HG03066 (cell line): ENCODE measurements around the gene RALY.

ENCODE experiments used
- ATAC-seq: cut with Tn5 transposase; IDR thresholded peaks from one replicate; pipeline ENCODE4 v1.9.1; 2021; ENCODE audit warnings: low read depth; ENCODE audit not compliant: unreplicated experiment

Gene RALY

DNA sequence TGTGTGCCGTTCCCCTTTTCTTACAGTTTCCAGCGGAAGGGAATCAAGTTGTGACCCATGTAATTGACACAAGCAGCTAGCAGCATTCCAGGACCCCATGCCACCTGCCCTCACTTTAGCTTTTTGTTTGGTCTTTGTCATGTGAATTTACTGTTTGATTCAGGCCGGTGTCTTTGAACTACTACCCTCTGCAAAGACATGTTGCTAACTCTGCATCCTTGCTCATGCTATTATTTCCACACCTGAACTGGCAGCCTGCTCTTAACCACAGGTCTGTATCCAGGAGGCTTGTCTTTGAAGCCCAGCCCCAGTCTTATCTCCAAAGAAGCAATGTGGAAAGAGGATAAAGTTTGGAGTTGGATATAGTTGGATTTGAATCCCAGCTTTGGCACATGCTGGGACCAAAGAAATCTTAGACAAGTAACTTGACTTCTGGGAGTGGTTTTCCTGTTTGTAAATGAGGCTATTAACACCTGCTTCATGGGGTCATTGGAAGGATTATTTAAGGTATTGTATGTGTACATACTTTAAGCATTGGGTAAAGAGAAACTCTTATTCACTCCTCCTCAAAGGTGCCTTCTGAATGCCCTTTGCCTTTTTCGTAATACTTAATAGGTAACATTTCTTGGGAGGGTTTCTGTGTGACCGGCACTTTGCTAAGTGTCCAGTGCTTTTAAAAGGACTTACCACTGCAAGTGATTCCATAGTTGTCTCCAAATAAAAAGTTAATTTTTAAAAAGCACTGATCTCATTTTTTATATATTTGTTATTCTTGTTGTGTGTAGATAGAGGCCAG lies 52.4 kb downstream of the RALY start:
- ATAC-seq = no peak

DNA sequence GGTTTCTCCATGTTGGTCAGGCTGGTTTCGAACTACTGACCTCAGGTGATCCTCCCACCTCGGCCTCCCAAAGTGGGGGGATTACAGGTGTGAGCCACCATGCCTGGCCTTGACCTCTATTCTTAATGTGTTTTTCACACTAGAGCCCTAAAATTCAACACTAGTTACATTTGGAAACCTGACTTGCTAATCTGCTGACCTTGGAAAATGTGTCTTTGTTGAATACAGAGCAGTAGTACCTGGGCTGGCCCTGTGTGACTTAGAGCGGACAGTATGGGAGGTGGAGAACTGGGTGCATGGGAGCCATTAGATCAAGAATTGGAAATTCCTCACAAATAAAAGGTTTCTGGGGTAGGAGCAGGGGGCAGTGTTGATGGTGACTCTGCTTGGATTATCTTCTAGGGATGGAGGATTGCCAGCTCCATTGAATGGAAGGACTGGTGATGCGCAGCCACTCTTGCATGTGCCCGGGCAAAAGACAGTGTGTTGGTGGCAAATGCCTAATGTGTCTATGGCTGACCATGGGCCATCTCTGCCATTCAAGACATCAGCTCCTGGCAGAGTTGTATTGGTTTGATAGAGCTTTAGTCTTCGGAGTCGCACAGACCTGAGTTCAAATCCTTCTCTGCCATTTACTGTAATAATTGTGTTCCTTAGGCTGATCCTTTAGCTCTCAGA lies 53.4 kb downstream of the RALY start:
- ATAC-seq = no peak

DNA sequence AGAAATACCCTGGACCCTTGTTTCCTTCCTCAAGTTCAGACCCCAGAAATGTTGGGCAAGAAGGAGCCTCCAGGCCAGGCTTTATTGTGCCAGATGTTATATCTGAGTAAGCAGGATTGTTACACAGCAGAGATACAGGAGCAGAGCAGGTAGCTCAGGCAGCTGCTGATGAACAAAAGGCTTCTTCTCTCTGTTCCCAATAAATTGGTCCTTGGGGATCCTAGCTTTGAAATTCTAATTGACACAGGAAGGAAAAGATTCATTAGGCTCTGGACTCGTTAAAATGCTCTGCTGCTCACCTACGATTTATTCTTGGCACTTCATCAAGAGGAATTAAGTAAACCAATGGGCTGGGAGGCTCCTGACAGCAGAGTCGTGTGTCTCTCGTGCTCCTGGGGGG lies 54.2 kb downstream of the RALY start:
- ATAC-seq = no peak

DNA sequence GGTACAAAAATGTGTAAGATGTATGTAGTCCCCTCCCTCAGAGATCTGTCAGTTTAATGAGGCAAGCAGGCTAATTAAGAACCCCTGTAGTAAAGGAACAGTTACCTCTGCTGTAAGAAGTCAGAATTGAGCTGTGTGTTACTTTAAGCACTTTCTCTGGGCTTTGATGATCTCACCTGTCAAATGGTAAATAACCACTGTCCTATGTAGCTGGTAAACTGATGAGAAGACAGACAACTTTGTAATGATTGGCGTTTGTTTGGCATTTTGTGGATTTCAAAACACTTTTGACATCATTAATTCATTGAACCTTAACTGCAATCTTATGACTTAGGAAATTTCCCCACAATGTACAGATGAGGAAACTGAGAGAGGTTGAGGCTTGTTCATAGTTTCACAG lies 55.7 kb downstream of the RALY start:
- ATAC-seq = no peak

DNA sequence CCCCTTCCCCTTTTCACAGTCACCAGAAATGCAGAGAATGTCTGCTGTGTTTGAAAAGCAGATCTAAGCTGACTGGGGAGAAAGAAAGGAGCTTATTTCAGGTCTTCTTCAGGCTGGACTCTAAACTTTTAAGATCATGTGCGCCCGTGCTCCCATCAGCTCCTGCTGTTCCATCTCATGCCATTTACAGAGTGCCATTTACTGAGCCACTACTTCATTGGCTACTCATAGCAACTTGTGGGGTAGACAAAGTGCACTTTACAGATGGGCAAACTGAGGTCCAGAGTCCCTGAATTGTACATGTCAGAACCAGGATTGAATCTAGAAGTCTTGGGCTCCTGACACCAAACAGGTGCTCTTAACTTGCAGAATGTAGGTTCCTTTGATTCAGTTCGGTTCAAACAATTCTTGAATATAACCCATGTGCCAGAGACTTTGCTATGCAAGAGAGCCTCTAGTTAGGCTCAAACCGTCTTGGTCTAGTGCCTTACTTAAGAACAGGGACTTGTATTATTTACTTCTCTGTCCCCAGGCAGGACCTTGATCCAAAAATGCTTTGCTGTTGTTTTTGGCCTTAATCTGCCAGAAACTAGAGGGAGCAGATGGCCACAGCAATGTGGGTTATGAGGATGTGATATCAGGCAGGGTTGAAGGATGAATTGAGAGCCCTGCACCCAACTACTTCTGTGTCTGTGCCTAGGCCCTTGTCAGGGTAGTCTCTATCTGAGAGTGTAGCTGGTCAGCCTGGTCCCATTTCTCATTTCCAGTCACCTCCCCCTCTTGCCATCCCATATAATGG lies 56.4 kb downstream of the RALY start:
- ATAC-seq = no peak

DNA sequence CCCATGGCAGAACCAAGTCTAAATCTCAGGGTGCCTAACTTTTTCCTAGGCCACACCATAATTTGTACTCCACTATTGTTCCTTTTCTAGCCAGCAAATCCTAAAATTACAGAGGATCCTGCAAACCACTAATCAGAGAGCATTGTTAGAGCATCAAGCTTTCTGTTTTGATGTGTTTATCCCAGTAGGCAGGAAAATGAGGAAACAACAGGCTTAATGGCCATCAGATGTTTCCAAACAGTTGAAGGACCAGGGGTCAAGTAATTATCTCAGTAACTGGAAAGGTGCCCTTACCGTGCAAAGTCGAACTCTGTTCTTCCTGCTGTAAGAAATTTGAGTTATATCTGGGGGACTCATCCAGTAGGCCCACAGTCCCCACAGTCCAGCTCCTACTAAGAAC lies 58.7 kb downstream of the RALY start:
- ATAC-seq = no peak

DNA sequence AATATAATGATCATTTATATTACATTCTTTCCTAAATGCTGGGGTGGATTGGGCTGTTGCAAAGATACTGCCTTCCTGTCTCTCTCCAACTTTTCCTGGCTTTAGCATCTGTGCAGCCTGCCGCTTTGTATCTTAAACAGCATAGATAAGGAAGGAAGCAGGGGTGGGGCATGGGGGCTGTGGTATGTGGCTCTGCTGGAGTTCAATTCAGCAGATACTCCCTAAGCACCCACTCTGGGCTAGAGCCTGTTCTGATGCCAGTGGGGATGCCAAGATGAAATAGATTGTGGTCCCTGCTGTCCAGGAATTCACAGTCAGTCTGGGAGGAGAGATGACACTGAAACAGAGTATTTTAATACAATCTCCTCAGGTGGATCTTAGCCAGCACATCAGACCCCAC lies 61.6 kb downstream of the RALY start:
- no peak for ATAC-seq

DNA sequence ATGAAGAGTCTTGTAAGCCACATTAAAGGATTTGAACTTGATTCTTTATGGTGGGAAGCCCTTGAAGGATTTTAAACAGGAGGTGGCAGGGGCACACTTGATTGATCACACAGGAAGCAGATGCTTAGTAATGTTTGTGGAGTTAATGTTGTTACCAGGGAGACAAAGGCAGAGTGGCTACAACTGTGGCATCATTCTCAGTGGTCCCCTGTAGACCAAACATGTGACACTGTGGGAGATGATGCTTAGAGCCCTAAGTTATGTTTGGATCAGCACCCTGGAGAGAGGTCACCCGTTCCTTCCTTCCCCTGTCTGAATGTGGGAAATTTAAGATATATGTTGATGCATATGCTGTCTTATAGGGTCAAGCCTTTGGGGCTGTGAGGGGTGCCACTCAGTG lies 65.1 kb downstream of the RALY start:
- no peak for ATAC-seq

DNA sequence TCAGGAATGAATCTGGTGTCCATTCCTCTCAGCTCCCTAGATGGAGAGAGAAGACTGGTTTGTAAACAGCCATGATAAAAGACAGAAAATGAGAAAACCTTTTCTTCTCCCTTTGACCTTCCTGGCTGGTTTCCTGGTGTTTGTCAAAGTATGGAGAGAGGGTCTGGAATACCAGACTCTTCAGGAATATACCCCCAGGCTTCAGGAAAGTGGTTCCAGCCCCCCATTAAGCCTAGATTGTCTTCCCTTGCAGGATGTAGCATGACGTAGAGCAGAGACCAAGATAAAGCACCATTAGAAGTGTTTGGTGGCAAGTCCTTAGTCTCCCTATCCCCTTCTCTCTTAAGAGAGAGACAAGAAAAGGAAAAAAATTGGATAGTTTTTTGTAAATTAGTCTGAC lies 67.3 kb downstream of the RALY start:
- ATAC-seq = no peak

DNA sequence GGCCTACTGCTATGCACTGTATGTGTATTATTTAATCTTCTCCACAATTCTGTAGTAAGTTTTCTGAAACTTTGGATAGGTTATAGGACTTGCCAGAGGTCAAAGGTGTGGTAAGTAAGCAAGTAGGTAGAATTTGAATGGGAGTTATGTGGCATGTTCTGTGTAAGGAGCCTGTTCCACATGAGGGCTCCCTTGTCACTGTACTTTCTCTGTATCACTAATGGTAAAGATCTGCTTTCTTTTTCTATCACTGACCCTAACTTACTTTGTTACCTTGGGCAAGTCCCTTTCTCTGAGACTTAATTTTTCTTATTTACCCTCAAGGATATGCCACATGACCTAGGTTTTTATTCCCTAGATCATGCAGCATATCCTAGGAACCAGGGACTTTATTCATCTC lies 68.0 kb downstream of the RALY start:
- ATAC-seq = no peak

DNA sequence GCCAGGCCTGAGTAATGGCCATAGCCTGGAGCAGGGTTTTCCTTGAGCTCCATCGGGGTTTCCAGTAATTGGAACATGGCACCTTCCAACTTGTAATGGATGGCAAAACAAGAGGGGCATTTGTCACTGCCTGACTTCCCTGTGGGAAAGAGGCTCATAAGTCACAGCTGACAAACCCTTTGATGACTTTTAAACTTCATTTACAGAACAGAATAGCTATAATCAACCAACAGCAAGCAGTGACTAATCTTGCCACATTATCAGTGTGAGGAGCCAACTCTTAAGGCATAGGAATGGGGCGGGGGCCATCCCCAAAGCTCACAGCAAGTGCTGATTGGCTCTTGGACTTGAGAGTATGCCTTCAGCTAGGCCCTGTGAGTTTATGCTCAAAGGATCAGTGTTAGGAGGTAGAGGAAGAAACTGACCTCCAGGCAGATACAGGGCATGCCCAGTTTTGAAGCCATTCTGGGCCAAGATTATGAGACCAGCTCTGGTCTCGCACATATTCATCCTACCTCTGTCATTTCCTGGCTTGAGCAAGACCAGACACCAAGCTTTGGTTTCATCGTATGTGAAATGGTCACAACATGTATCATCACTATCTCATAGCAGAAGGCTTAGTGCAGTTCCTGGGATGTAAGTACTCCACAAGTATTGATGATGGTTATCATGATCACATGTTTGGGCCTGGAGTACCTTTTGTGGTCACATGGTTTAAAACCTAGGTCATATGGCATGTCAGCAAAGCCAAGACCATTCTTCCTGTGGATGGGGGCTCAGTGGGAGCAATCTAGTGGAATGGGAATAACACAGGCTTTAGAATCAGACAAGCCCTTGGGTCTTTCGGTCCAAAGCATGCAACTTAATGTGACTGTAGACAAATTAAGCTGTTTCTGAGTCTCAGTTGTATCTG lies 69.1 kb downstream of the RALY start:
- ATAC-seq = no peak

DNA sequence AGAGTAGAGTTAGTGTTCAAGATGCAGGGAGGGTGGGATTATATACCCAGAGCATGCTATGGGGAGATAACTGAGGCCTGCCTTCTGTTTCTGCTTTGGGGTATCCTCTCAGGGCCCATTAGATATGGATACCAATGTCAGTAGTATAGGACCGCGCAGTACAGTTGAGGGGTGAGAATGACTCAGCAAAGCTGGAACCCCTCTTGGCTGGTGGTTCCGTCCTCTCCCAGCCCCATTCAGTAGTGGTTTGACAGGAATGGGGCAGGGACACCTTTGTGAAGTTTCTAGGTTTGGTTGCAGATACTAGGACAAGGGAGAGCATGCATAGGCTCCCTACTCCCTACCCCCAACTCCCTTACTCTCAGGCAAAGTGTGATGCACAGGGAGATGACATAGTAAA lies 70.6 kb downstream of the RALY start:
- ATAC-seq = no peak

DNA sequence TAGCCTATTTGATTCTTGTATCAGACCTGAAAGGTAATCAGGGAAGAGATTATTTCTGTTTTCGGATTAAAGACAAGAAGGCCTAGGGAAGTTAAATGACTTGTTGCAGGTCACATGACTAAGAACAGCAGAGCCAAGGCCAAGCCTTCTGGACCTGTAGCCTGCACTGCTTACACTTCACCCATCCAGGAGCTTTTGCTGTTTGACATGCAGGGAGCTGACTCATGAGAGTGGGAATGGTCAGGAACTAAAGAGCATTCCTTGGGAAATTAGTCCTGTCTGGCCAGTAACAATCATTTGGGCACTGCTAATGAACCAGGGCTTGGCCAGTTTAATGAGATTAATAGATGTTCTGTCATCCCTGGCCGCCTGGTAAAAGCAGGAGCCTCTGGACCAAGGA lies 71.5 kb downstream of the RALY start:
- ATAC-seq = no peak

DNA sequence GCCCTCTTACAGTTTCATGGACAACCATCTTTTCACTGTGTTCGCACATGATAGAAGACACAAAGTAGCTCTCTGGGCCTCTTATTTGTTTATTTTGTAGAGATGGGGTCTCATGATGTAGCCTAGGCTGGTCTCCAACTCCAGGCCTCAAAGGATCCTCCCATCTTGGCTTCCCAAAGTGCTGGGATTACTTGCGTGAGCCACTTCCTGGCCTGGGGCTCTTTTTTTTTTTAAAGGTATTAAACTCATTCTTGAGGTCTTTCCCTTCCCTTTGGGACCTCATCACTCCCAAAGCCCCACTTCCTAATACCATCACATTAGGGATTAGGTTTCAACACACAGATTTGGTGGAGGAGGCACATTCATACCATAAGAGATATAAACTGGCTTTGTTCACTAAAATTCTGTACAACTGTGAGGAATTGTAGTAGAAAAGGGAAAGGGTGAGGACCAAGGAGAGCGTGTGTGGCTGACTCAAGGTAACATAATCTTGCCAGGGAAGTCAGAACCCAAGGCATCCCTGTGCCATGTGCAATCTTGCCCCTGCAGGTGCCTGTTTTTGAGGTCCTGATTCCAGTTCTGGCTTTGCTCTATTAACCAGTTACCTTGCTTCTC lies 72.9 kb downstream of the RALY start:
- ATAC-seq = no peak

DNA sequence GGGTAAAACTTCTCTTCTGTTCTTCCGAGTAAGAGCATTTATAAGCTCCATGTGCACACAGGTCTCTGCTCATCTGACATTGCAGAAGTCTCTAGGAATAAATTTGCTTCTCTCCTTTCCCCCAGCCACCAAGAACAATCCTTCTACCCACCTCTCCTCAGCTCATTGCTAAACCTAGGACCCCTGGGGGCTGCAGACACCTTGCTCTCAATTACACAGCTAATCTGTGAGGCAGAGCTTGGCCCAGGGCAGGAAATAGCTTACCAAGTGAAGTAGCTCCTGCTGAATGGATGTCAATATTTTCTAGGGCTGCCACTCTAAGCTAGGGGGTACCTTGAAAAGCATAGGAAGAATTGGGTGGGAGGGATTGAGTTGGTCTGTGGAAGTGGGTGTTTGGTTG lies 74.3 kb downstream of the RALY start:
- no peak for ATAC-seq

DNA sequence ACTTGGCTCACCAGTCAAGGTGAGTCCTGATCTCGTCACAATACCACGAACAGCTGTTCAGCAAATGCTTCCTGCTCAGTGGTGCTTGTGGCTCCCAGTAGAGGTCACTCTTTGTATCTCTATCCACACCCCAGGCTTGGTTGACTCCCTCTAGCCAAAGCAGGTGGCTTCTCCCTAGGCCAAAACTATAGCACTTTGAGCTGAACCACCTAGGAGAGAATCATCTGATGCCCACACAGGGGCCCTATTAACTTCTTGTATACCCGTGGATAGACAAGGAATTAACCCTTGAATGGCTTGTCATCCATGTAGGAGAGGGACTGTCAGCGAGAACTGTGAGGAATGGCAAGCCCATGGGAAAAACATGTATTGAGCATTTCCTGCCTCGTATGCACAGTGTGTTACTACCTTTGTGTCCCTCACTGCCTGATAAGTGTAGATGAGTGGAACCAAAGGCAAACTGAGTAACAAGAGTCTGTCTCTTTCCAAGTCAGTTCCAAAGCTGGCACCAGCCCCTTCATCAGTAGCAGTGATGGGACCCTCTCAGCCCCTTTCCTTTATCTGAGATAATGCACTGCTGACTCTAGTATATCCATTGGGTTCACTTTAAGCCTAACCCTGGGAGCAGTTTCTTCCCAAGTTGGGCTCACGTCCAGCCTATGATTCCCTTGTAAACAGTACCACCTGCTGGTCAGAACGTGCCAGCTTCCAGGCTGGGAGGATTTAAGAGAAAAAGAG lies 75.8 kb downstream of the RALY start:
- no peak for ATAC-seq

DNA sequence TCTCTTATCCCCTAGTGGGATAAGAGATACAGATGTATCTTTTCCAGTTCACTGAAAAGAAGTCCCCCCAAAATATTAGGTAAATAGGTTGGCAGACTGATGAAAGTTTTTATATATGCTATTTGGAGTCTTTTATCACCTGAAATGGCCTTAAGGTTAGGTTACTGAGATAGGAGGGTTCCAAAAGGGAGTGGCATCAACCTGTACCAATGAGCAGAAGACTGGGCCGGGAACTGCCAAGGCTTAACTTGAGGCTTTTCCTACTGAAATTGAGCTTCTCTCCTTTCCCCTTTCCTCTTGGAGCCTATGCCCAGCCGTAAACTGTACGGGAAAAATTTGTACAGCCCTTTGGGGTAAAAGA lies 76.3 kb downstream of the RALY start:
- no peak for ATAC-seq

DNA sequence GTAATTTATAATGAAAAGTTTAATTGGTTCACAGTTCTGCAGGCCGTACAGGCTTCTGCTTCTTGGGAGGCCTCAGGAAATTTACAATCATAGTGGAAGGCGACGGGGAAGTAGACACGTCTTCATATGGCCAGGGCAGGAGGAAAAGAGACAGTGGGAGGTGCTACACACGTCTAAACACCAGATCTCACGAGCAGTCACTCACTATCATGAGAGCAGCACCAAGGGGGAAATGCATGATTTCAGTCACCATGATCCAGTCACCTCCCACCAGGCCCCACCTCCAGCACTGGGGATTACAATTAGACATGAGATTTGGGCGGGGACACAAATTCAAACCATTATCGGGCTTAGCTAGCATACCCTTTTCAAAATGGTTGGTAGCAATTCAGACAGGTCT lies 77.1 kb downstream of the RALY start:
- no peak for ATAC-seq

DNA sequence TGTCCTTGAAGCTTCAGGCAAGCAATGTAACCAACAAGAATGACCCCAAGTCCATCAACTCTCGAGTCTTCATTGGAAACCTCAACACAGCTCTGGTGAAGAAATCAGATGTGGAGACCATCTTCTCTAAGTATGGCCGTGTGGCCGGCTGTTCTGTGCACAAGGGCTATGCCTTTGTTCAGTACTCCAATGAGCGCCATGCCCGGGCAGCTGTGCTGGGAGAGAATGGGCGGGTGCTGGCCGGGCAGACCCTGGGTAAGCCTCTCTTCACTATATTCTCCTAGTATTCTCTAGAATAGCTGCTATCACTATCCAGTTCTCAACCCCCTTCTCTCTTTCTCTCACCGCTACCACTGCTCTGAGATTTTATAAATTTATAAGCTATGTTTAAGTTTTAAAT lies 78.4 kb downstream of the RALY start:
- no peak for ATAC-seq

DNA sequence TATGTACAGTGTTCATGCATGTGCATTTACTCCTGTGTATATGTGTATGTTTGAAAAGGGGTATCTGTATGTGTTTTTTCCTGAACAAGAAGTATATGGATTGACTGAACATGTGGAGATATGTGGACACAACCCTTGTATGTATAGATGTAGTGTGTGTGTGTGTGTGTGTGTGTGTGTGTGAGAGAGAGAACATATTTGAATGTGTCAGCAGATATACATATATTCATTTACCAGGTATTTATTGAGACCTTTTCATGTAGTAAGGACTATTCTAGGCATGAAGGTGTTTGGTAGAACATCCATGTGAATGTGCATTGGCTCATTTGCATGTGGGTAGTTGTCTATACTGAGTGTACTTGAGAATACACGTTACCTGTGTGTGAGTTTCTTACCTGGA lies 79.1 kb downstream of the RALY start:
- ATAC-seq = no peak
